ENCODE data around the gene PPCDC.
A peak's percentile ranks its signal among the peaks of the same experiment; 100 is the strongest.

Gene PPCDC

GRCh38 chr15:75044258-75044878, 21.0 kb downstream of the PPCDC start:
- DNase-seq (ENCODE audit: low spot score), result no peak

GRCh38 chr15:75045332-75046015, 22.1 kb downstream of the PPCDC start:
- DNase-seq (ENCODE audit: low spot score), result no peak

DNA sequence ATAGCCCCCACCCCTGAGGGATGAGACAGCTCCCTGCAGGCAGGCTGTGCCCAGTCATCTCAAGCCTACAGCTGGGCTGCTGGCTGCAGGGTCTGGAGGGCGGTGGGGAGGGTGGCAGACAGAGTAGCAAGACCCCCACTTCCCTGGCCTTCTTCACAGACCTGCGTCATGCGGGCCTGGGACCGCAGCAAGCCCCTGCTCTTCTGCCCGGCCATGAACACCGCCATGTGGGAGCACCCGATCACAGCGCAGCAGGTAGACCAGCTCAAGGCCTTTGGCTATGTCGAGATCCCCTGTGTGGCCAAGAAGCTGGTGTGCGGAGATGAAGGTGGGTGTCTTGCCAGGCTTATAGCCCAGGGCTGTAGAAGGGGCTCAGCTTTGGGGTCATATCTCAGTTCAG, 25.0 kb downstream of the PPCDC start:
- no peak for DNase-seq (ENCODE audit: low spot score)

DNA sequence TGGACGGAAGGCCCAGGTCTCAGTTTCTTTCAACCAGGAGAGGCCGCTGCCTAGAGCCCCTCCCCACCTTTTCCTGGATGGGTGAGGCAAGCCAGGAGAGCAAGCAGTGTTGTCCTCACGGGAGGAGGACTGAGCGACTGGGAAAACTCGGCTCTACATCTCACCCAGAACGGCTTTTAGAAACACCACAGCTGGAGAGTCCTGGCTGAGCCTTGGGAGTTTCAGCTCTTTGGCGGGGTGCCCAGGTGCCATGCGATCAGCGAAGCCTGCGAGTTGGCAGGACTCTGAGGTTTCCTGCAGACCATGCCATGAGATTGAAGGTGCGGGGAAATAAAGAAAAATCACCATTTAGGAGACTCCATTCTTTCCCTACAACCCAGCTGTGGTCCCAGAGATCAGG, 26.0 kb downstream of the PPCDC start:
- DNase-seq (ENCODE audit: low spot score), result no peak

- no peak for DNase-seq (ENCODE audit: low spot score)
Observed at GRCh38 chr15:75050283-75050682, 26.9 kb downstream of the PPCDC start.

DNA sequence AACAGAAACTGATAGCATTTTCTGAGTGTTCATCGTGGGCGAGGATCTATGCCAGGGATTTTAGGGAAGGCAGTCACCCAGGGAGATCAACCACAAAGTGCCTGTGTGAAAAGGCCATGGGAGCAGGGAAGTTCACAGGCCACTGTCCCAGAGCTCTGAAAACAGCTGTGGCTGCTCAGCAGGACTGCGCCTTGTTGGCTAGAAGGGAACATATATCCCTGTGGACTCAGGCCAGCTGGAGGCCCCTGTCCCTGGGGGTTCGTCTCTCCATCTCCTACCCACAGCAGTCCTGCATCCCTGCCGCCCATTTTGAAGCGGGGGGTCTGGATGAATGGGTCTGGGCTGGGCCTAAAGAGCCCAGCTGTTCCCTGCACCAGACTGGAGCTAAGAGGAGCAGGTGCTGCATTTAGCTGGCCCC, 27.8 kb downstream of the PPCDC start:
- DNase-seq (ENCODE audit: low spot score), result no peak

DNA sequence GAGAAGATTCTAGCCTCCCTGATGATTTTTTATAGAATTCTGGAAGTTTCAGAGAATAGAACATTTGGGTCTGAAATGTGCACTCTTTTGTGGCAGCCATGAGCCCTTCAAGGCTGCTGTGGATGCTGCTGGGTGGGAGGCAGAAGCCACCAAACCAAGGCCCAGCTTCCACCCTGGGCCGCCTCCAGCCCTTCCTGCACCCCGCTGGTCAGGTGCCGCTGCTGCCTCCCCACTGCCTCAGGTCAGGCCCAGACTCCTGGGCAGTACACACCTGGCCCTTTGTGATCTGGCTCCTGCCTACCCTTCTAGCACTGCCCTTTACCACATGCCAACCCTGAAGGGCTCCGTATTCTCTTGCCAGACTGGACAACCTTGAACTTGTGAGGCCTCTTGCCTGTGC, 28.3 kb downstream of the PPCDC start:
- no peak for DNase-seq (ENCODE audit: low spot score)

GRCh38 chr15:75052972-75053747, 29.8 kb downstream of the PPCDC start:
- DNase-seq (ENCODE audit: low spot score), result no peak

GRCh38 chr15:75053748-75054125, 30.3 kb downstream of the PPCDC start:
- no peak for DNase-seq (ENCODE audit: low spot score)

GRCh38 chr15:75054172-75054897, 30.9 kb downstream of the PPCDC start:
- DNase-seq (ENCODE audit: low spot score), result no peak

DNA sequence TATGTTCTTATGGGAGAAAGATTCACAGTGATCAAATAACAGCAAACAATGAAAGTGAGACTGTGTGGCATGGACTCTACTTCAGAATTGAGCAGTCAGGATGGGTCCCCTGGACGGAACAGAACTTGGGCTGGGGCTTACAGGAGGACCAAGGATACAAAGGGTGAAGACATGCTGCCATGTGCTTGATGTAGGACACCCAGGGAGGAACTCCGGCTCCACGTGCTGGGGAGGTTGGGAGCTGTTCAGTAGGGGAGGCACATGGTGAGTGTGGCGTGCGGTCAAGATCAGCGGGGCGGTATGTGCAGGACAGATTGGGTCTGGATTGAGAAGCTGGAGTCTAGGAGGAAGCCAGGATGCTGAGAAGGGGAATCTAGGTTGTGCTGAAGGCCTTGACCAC, 32.6 kb downstream of the PPCDC start:
- DNase-seq (ENCODE audit: low spot score), result no peak

DNA sequence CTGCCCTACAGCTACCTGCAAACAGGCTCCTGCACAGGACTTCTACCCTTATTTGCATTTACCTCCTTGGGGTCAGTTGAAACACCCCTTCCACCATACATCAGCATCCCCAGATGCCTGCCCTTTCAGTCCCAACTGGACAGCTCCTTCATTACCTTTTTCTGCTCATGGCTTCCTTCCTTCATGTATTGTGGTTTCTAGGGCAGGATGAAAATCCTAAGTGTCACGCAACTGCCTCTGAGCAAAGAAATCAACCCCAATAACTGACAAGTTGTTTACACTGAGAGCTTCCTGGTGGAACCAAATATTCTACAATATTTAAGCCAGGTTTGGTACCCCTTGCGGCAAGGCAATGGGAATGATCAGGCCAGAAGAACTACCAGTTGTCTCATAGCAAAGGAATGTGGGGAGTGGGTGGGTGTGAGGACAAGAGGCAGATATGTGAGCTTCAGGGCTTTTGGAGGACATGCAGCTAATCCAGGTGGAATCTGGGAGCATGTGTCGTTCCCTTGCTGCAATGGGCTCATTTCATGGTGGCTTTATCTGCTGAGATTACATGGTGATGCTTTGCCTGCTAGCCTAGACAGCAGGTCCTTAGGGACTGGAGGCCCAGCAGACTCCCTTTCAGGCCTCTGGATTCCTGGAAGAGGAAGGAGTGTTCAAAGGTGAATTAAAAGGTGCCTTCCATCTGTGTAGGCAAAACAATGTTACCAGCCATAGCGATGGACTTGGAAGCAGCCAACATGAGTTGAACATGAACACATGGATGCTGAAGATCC, 34.9 kb downstream of the PPCDC start:
- DNase-seq (ENCODE audit: low spot score), result no peak

DNA sequence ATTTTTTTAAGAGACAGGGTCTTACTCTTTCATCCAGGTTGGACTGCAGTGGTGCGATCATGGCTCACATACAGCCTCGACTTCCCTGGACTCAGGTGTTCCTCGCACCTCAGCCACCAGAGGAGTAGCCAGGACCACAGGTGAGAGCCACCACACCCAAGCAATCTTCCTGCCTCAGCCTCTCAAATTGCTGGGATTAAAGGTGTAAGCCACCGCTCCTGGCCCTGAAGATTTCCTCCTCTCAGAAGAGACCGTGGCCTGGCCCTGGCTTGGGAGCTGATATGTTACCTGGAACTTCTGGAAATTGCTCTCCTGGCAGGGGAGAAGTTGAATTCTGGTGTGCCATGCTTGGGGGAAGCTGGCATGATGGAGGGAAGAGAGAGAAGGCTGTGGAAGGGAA, 36.2 kb downstream of the PPCDC start:
- DNase-seq (ENCODE audit: low spot score), result no peak

DNA sequence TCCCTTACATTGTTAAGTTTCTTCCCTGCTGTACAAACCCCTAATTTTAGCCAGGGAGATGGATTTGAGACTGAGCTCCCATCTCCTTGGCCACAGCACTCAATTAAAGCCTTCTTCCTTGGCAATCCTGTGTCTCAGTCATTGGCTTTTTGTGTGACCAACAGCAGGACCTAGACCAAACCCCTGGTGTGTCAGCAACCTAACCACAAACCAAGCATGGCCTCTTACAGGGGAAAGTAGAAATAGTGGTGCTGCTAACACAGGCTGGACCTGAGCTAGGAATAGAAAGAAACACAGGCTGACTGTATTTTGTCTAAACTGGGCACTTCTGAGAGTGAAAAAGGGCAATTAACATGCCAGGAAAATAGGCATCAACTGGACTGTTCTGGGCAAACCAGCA, 37.9 kb downstream of the PPCDC start:
- no peak for DNase-seq (ENCODE audit: low spot score)

DNA sequence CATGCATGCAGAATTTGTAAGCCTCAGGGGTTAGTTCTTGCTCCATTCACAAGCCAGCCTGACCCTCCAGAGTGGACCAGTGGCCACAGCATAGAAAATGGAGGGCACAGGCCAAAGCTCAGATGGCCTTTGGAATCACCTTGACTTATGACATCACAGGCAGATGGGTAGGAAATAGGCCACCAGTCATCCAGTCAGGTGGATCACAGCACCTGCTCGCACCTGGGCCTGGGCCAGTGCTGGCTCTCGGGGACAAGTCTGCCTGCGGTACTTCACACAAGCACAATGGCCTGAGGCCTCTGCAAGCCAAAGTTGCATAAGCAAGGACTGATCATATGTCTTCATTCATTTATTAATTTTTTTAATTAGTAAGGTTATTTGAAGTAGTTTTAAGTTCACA, 39.3 kb downstream of the PPCDC start:
- no peak for DNase-seq (ENCODE audit: low spot score)

GRCh38 chr15:75063338-75063737, 39.9 kb downstream of the PPCDC start:
- DNase-seq (ENCODE audit: low spot score), result no peak

GRCh38 chr15:75063889-75064288, 40.5 kb downstream of the PPCDC start:
- no peak for DNase-seq (ENCODE audit: low spot score)

- no peak for DNase-seq (ENCODE audit: low spot score)
Observed at GRCh38 chr15:75064846-75065245, 41.5 kb downstream of the PPCDC start.

DNA sequence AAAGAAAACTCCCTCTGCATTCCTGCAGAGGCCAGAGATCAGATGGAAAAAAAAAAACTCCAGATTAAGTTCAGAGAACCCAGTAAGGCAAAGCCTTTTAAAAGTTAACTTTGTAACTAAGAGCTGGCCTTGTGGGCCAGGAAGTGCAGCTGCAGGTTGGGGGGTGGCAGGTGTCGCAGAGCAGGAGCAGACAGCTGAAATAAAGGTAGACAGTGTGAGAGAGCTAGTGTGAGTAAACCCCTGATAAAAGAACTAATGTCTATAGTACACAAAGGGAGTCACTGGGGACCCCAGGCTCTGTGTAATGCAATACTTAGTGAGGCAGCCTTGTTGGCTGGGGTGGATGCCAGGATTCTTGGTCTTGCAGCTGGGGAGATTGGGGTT, 42.1 kb downstream of the PPCDC start:
- DNase-seq (ENCODE audit: low spot score), result no peak

- peak; percentile 22 for DNase-seq (ENCODE audit: low spot score)
Observed at GRCh38 chr15:75065851-75066509, 42.6 kb downstream of the PPCDC start.

- peak; percentile 28 for DNase-seq (ENCODE audit: low spot score)
Observed at GRCh38 chr15:75067123-75067830, 43.9 kb downstream of the PPCDC start.

Data from hematopoietic multipotent progenitor cell treated with erythropoietin and hydrocortisone succinate and interleukin-3 and kit ligand, for 15 days (in vitro differentiated cells).